OCI-LY3 (cell line): ENCODE measurements around the gene SNX24.

ENCODE experiments used
- EZH2phosphoT487 ChIP-seq: fragments of 200-600 bp; shearing (Covaris generic); IDR thresholded peaks from 2 replicates; pipeline ENCODE4 v1.6.1; 2018; ENCODE audit warnings: antibody characterized with exemption, mixed run types, low read depth
- TF ChIP-seq, protein P1 (sequence below): fragments of 200-600, 300-600 bp; sonication (generic); IDR thresholded peaks from 2 replicates; pipeline ENCODE4 v1.5.1; 2014; ENCODE audit warnings: antibody characterized with exemption, low read length, low read depth

DNA sequence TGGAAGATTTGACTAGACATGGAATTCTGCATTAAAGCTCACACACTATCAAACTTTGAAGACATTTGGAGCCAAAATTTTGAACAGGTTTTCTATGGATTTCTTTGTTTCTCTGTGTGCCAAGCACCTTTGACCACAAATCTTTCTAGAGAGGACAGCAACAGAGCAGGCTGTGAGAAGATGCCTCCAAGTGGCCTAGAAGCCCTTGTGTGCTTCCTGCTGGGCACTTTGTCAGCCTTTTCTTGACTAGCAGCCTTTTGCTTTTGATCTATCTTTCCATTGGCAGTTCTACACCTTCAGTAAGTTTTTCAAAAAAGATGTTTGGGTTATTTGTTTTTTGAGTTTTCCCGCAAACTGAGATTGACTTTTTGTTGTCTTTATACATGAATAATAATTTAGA, 84.6 kb downstream of the SNX24 start:
- TF ChIP-seq, protein P1, sequence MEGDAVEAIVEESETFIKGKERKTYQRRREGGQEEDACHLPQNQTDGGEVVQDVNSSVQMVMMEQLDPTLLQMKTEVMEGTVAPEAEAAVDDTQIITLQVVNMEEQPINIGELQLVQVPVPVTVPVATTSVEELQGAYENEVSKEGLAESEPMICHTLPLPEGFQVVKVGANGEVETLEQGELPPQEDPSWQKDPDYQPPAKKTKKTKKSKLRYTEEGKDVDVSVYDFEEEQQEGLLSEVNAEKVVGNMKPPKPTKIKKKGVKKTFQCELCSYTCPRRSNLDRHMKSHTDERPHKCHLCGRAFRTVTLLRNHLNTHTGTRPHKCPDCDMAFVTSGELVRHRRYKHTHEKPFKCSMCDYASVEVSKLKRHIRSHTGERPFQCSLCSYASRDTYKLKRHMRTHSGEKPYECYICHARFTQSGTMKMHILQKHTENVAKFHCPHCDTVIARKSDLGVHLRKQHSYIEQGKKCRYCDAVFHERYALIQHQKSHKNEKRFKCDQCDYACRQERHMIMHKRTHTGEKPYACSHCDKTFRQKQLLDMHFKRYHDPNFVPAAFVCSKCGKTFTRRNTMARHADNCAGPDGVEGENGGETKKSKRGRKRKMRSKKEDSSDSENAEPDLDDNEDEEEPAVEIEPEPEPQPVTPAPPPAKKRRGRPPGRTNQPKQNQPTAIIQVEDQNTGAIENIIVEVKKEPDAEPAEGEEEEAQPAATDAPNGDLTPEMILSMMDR, result no peak
- no peak for TF ChIP-seq EZH2phosphoT487
